HUES64 (cell line): ENCODE results near the gene LRFN4.

Experiments used
- H3K27ac ChIP-seq: 2 replicates; pipeline ENCODE4 v1.7.0; 2013; ENCODE audit warnings: low read depth, low read length, inconsistent platforms
- H3K27me3 ChIP-seq: 2 replicates; pipeline ENCODE4 v1.6.1; 2013; ENCODE audit warnings: mild to moderate bottlenecking, low read length; ENCODE audit not compliant: insufficient read depth
- H3K36me3 ChIP-seq: 2 replicates; pipeline ENCODE4 v1.6.1; 2013; ENCODE audit warnings: mild to moderate bottlenecking, low read length; ENCODE audit not compliant: insufficient read depth
- H3K4me1 ChIP-seq: 2 replicates; pipeline ENCODE4 v1.6.1; 2013; ENCODE audit warnings: mild to moderate bottlenecking, low read length, moderate library complexity; ENCODE audit not compliant: insufficient read depth
- H3K4me3 ChIP-seq: 2 replicates; pipeline ENCODE4 v1.5.1; 2013; ENCODE audit warnings: mild to moderate bottlenecking, low read length, moderate library complexity
- H3K9ac ChIP-seq: 2 replicates; pipeline ENCODE4 v1.6.1; 2013; ENCODE audit warnings: mild to moderate bottlenecking, low read depth, low read length
- H3K9me3 ChIP-seq: 2 replicates; pipeline ENCODE4 v1.6.1; 2013; ENCODE audit warnings: low read depth, low read length; ENCODE audit not compliant: insufficient read depth
- WGBS: fragments of 150-250, 120-280 bp; methylation state at CpG from one replicate; pipeline ENCODE4 v1.1.7; 2013; ENCODE audit warnings: missing lambda C conversion rate; 5-methylcytosine and 5-hydroxymethylcytosine counted together

The LRFN4 gene

DNA sequence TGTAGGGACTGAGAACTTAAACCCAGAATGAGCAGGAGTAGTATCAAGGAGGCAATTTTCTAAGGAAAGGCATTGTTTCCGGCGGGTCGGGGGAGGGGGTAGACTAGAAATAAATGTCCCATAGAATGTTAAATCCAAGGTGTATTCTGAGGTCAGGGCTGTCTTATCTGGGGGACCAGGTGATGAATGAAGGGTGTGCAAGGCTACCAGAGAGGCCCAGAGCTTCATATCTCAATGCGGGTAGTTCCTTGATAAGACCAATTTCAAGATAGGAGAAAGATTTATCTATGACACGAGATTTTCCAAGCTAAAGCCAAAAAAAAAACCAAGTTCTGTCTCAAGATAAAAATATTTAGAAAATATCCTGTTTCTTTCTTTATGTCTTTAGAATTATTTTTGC is 21.9 kb upstream of the LRFN4 start:
- Histone ChIP-seq H3K27me3 (no peaks in the 10 kb centered on the region), H3K4me1 (no peaks in the 10 kb centered on the region), H3K9ac (no peak overlapping the region), H3K27ac (no peak overlapping the region), H3K36me3 (peaks cover 32% of the 10 kb centered on the region), H3K4me3 (no peak overlapping the region), H3K9me3 (no peaks in the 10 kb centered on the region)
- WGBS, result 92% methylated on average over 4 of the region's 5 CpGs

DNA sequence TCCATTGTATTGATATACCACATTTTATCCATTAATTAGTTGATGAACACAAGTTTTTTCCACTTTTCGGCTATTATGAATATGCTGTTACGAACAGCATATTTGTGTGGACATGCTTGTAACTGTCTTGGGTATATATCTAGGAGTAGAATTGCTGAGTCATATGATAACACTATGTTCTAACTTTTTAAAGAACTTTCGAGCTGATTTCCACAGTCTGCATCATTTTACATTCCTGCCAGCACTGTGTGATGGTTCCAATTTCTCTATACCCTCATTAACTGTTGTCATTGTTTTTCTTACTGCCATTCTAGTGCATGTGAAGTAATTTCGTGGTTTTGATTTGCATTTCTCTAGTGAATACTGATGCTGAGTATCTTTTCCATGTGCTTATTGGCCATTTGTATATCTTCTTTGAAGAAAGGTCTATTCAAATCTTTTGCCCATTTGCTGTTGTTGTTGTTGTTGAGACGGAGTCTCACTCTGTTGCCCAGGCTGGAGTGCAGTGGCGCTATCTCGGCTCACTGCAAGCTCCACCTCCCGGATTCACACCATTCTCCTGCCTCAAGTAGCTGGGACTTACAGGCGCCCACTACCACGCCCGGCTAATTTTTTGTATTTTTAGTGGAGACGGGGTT is 21.0 kb upstream of the LRFN4 start:
- WGBS, result 96% methylated on average over 12 of the region's 12 CpGs
- no peak overlapping the region for H3K27ac ChIP-seq
- no peak overlapping the region for H3K9ac ChIP-seq
- no peak overlapping the region for H3K4me3 ChIP-seq
- H3K27me3 ChIP-seq, result no peaks in the 10 kb centered on the region
- peaks cover 36% of the 10 kb centered on the region for H3K36me3 ChIP-seq
- no peaks in the 10 kb centered on the region for H3K4me1 ChIP-seq
- no peaks in the 10 kb centered on the region for H3K9me3 ChIP-seq

DNA sequence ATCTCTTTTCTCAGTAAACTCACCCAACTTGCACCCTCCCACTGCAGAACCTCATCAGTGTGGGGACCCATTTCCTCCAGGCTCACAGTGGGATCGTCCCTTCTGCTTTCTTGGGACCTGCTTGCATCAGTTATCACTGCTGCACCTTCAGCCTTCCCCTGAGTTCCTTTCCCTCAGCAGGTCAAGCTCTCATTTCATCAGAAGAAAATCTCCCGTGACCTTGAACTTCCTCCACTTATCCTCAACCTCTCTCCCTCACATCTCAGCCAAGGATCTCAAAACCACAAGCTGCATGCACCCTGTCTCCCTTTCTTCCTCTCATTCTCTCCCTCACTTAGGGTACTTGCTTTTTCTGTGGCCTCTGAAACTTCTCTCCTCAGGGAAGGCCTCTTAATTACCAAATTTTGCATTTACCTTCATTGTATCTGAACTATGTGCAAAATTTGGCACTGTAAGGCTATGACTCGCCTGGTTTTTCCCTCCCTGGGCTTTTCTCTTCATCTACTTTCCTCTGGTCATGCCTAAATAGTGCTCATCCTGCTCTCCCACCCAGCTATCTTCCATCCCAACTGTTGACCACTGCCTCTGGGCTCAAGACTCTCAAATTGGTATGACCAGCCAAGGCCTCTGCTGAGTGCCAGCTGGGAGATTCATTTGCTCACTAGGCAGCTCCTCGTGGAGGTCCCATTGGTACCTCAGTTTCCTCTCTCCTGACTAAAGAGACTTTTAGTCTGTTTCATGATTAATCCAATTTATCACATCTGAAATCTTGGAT is 16.4 kb upstream of the LRFN4 start:
- Histone ChIP-seq H3K4me3 (no peak overlapping the region), H3K36me3 (peaks cover 41% of the 10 kb centered on the region), H3K4me1 (peaks cover 4% of the 10 kb centered on the region; the same call in 1 of the 2 replicates), H3K9me3 (no peaks in the 10 kb centered on the region), H3K27me3 (no peaks in the 10 kb centered on the region), H3K27ac (no peak overlapping the region), H3K9ac (no peak overlapping the region)
- 95% methylated on average over 4 of the region's 4 CpGs for WGBS

DNA sequence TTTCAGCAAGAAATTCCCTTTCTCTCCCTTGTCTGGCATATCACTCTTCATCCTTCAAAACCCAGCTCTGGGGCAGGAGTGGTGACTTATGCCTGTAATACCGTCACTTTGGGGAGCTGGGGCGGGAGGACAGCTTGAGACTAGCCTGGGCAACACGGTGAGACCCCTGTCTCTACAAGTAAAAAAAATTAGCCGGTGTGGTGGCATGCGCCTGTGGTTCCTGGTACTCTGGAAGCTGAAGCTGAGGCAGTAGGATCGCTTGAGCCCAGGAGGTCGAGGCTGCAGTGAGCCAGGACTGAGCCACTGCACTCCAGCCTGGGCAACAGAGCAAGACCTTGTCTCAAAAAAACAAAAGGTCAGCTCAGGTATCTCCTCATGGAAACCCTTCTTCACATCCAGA is 15.0 kb upstream of the LRFN4 start:
- no peaks in the 10 kb centered on the region for H3K27me3 ChIP-seq
- H3K9me3 ChIP-seq, result no peaks in the 10 kb centered on the region
- peak overlapping the region; percentile 98 for H3K4me3 ChIP-seq
- WGBS, result 91% methylated on average over 7 of the region's 7 CpGs
- no peak overlapping the region for H3K9ac ChIP-seq
- H3K4me1 ChIP-seq, result peaks cover 4% of the 10 kb centered on the region; the same call in 1 of the 2 replicates
- H3K27ac ChIP-seq, result no peak overlapping the region
- H3K36me3 ChIP-seq, result peaks cover 49% of the 10 kb centered on the region

DNA sequence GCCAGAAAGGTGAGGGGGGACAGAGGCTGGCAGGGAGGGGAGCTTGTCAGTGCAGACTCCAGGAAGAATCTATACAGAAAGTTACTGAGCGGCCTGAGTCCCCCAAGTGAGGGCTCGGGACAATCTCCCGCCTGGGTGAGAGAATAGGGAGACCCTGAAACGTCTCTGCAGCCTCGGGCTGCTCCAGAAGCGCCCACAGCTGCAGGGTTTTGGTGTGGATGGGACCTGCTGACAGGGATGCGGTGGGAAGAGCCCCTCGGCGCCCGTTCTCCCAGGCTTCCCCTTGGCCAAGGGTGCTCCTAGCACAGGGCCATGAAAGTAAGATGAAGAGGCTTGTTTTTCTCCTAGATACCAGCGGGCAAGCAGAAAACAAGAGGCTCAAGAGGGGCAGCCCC is 14.4 kb upstream of the LRFN4 start:
- Histone ChIP-seq H3K4me1 (peaks cover 4% of the 10 kb centered on the region; the same call in 1 of the 2 replicates), H3K27me3 (no peaks in the 10 kb centered on the region), H3K9ac (peak overlapping the region; percentile 98), H3K9me3 (no peaks in the 10 kb centered on the region), H3K27ac (peak overlapping the region; percentile 95), H3K4me3 (peak overlapping the region; percentile 98), H3K36me3 (peaks cover 51% of the 10 kb centered on the region)
- 11% methylated on average over 11 of the region's 11 CpGs for WGBS

DNA sequence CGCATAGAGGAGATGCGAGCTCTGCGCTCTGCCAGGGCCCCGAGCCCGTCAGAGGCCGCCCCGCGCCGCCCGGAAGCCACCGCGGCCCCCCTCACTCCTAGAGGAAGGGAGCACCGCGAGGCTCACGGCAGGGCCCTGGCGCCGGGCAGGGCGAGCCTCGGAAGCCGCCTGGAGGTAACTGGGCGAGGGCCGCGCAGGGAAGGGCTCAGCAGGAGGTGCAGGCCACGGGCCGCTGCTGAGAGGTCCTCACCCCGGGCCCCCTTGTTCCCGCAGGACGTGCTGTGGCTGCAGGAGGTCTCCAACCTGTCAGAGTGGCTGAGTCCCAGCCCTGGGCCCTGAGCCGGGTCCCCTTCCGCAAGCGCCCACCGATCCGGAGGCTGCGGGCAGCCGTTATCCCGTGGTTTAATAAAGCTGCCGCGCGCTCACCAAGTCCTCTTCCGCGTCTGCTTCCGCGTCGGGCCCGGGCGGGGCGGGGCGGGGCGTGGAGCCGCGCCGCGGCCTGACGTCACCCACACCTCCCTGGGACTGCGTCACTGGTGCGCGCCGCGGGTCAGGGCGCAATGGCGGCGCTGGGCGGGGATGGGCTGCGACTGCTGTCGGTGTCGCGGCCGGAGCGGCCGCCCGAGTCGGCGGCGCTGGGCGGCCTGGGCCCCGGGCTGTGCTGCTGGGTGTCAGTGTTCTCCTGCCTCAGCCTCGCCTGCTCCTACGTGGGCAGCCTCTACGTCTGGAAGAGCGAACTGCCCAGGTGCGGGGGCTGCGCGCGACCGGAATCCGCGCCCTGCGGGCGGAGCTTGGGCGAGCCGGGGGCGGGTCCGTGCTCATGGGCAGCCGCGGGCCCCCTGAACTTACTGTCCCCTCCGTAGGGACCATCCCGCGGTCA is 13.7 kb upstream of the LRFN4 start, which contains the start of gene RCE1:
RCE1 (plus strand) TSS at position 546 of the 880 bp plus-strand sequence; CDS start at position 561, 15 bp downstream.
- WGBS, result under 1% methylated on average over 98 of the region's 98 CpGs
- Histone ChIP-seq H3K27me3 (no peaks in the 10 kb centered on the region), H3K9me3 (no peaks in the 10 kb centered on the region), H3K27ac (peak within 1 kb of the TSS; percentile 95), H3K4me3 (peak within 1 kb of the TSS; percentile 98), H3K9ac (peak within 1 kb of the TSS; percentile 98), H3K36me3 (peaks cover 54% of the 10 kb centered on the region), H3K4me1 (peaks cover 4% of the 10 kb centered on the region; the same call in 1 of the 2 replicates)

DNA sequence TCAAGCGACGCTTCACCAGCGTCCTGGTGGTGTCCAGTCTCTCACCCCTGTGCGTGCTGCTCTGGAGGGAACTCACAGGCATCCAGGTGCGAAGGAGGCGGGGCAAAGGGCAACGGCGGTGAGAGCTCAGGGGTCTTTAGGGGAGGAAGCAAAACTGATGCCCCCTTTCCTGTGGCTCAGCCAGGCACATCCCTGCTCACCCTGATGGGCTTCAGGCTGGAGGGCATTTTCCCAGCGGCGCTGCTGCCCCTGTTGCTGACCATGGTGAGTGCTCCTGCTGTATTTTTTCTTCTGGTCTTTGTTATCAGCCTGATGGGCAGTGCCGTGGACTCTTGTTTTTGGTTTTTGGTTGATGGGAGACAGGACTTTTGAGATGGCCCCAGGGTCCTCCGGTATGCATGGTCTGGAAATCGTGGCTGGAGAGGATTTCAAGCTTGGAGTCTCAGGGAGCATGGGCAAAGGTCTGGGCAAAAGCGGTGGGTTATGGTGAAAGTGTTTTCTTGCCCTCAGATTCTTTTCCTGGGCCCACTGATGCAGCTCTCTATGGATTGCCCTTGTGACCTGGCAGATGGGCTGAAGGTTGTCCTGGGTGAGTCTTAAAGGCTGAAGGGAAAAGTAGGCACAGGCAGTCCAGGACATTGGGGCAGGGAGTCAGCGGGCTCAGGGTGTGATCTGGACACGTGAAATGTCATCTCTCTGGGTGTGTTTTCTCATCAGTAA is 12.9 kb upstream of the LRFN4 start:
- Histone ChIP-seq H3K36me3 (peaks cover 56% of the 10 kb centered on the region), H3K9me3 (no peaks in the 10 kb centered on the region), H3K4me1 (peaks cover 4% of the 10 kb centered on the region; the same call in 1 of the 2 replicates), H3K27ac (peak overlapping the region; percentile 95), H3K9ac (peak overlapping the region; percentile 98), H3K4me3 (peak overlapping the region; percentile 98), H3K27me3 (no peaks in the 10 kb centered on the region)
- 21% methylated on average over 16 of the region's 16 CpGs for WGBS

DNA sequence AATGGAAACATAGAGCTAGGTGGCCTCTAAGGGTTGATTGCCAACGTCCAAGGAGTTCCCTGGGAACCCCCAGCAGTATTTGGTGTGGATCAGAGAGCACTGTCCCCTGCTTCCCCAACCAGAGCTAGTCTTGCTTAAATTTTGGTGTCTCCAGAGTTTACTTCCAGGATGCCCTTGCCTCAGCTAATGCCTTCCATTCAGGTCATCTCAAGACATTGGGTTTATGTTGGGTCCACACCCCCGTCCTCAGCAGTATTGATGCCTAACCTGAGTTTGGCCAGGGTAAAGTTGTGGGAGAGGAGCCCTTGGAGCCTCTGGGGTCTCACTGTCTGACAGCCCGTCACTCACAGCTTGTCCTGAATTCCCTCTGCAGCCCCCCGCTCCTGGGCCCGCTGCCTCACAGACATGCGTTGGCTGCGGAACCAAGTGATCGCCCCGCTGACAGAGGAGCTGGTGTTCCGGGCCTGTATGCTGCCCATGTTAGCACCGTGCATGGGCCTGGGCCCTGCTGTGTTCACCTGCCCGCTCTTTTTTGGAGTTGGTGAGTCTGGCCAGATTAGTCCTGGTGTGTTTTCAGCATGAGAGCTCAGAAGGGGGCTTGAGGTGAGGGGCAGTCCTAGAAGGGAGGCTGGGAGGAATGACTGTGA is 12.2 kb upstream of the LRFN4 start:
- WGBS, result 93% methylated on average over 12 of the region's 12 CpGs
- Histone ChIP-seq H3K9me3 (no peaks in the 10 kb centered on the region), H3K36me3 (peaks cover 51% of the 10 kb centered on the region), H3K4me1 (peaks cover 4% of the 10 kb centered on the region; the same call in 1 of the 2 replicates), H3K4me3 (peak overlapping the region; percentile 98), H3K27ac (no peak overlapping the region), H3K27me3 (no peaks in the 10 kb centered on the region), H3K9ac (peak overlapping the region; percentile 98)

DNA sequence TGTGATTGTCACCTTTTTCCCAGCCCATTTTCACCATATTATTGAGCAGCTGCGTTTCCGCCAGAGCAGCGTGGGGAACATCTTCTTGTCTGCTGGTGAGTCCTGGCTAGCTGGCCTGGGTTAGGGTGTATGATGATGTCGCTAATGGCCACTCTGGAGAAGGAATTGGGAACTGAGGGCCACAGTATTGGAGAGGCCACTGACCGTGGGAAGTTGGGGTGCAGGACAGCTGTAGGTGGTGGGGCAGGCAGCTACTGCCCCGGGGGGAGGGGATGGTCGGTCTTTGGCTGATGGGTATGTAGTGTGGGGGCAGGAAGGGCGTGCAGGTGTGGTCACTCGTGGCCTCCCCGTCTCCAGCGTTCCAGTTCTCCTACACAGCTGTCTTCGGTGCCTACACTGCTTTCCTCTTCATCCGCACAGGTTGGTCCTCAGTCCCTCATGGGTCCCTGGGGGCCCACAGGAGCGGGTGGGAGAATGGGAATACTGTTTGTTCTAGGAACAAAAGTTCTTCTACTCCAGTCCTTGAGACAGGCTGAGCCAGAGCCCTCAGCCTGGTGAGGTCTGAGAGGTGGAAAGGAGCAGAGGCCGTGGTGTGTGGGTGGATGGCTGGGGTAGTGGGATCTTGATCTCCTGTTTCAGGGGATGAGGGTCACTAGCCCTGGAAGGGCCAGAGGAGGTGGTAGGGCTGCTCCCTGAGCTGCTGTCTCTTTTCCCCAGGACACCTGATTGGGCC is 11.6 kb upstream of the LRFN4 start:
- no peaks in the 10 kb centered on the region for H3K9me3 ChIP-seq
- H3K27ac ChIP-seq, result no peak overlapping the region
- H3K9ac ChIP-seq, result no peak overlapping the region
- peaks cover 4% of the 10 kb centered on the region; the same call in 1 of the 2 replicates for H3K4me1 ChIP-seq
- WGBS, result 94% methylated on average over 15 of the region's 15 CpGs
- peaks cover 44% of the 10 kb centered on the region for H3K36me3 ChIP-seq
- no peak overlapping the region for H3K4me3 ChIP-seq
- H3K27me3 ChIP-seq, result no peaks in the 10 kb centered on the region

DNA sequence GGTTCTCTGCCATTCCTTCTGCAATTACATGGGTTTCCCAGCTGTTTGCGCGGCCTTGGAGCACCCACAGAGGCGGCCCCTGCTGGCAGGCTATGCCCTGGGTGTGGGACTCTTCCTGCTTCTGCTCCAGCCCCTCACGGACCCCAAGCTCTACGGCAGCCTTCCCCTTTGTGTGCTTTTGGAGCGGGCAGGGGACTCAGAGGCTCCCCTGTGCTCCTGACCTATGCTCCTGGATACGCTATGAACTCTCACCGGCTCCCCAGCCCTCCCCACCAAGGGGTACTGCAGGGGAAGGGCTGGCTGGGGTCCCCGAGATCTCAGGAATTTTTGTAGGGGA is 11.0 kb upstream of the LRFN4 start:
- WGBS, result 89% methylated on average over 9 of the region's 9 CpGs
- H3K9me3 ChIP-seq, result no peaks in the 10 kb centered on the region
- H3K9ac ChIP-seq, result no peak overlapping the region
- H3K36me3 ChIP-seq, result peaks cover 40% of the 10 kb centered on the region
- no peak overlapping the region for H3K4me3 ChIP-seq
- H3K4me1 ChIP-seq, result peaks cover 4% of the 10 kb centered on the region; the same call in 1 of the 2 replicates
- no peak overlapping the region for H3K27ac ChIP-seq
- no peaks in the 10 kb centered on the region for H3K27me3 ChIP-seq
